HepG2 (cell line): Measurements from ENCODE around the gene ATP6V1C2. TPM values are rescaled to one million over a fixed set of nuclear protein-coding genes. Genes with fewer than 3 reads are reported as not detected.

ENCODE experiments used
- HIVEP1 ChIP-seq: sonication (generic); formaldehyde crosslinking; IDR thresholded peaks from 2 replicates; pipeline ENCODE4 v1.4.0; 2020; ENCODE audit warnings: mild to moderate bottlenecking, missing genetic modification reagents
- HNRNPLL ChIP-seq: fragments of 200-400 bp; formaldehyde crosslinking; IDR thresholded peaks from 2 replicates; pipeline ENCODE4 v1.6.1; 2017; ENCODE audit warnings: mild to moderate bottlenecking, low read depth, low read length; ENCODE audit not compliant: poor library complexity, severe bottlenecking
- KMT2B ChIP-seq: IDR thresholded peaks from 2 replicates; pipeline ENCODE4 v1.6.1; 2016; ENCODE audit warnings: missing genetic modification reagents, missing compliant biosample characterization
- MBD4 ChIP-seq: IDR thresholded peaks from 2 replicates; pipeline ENCODE4 v1.6.1; 2012; ENCODE audit warnings: low read length, inconsistent platforms, borderline replicate concordance
- PCBP2 ChIP-seq: fragments of 200-400 bp; formaldehyde crosslinking; optimal IDR thresholded peaks from 2 replicates; pipeline ENCODE3; 2018; ENCODE audit warnings: low read length, low read depth; ENCODE audit not compliant: poor library complexity, severe bottlenecking
- POLR2A ChIP-seq, 2 experiments: IDR thresholded peaks; 2 replicates each; pipeline ENCODE4 v1.6.1; 2011; ENCODE audit warnings: low read depth in 2 of 2, low read length in 2 of 2, mild to moderate bottlenecking in 1 of 2, moderate library complexity in 1 of 2; ENCODE audit not compliant: insufficient read depth in 1 of 2
- RARG ChIP-seq: sonication (generic); formaldehyde crosslinking; IDR thresholded peaks from 2 replicates; pipeline ENCODE4 v1.4.0; 2020; ENCODE audit warnings: low read depth, mild to moderate bottlenecking, missing genetic modification reagents
- SAFB2 ChIP-seq: sonication (generic); formaldehyde crosslinking; IDR thresholded peaks from 2 replicates; pipeline ENCODE4 v1.5.1; 2020; ENCODE audit warnings: missing genetic modification reagents, low read depth, mild to moderate bottlenecking, borderline replicate concordance
- SP4 ChIP-seq: sonication (generic); formaldehyde crosslinking; IDR thresholded peaks from 2 replicates; pipeline ENCODE4 v1.8.1; 2023; ENCODE audit warnings: mild to moderate bottlenecking, missing genetic modification reagents
- ZC3H4 ChIP-seq: sonication (generic); formaldehyde crosslinking; IDR thresholded peaks from 2 replicates; pipeline ENCODE4 v1.4.0; 2020; ENCODE audit warnings: missing genetic modification reagents, borderline replicate concordance
- ZKSCAN1 ChIP-seq: fragments of 150-350 bp; IDR thresholded peaks from 2 replicates; pipeline ENCODE4 v1.6.1; 2014; ENCODE audit warnings: low read length
- ZNF629 ChIP-seq: sonication (generic); formaldehyde crosslinking; conservative IDR thresholded peaks from 2 replicates; pipeline ENCODE4 v1.5.0; 2020; ENCODE audit warnings: missing genetic modification reagents
- ZNF660 ChIP-seq: sonication (generic); formaldehyde crosslinking; IDR thresholded peaks from 2 replicates; pipeline ENCODE4 v1.5.1; 2020; ENCODE audit warnings: mild to moderate bottlenecking, low read depth, missing genetic modification reagents, borderline replicate concordance
- ZNF766 ChIP-seq: sonication (generic); formaldehyde crosslinking; IDR thresholded peaks from 2 replicates; pipeline ENCODE4 v1.5.0; 2020; ENCODE audit warnings: missing genetic modification reagents, borderline replicate concordance
- ZNF878 ChIP-seq: sonication (generic); formaldehyde crosslinking; IDR thresholded peaks from 2 replicates; pipeline ENCODE4 v1.8.1; 2023; ENCODE audit warnings: mild to moderate bottlenecking, missing genetic modification reagents, moderate library complexity
- polyA plus RNA-seq, 8 experiments: library from polyadenylated mRNA; depleted of rRNA in 3 of 8; stranded (reverse) in 7 of 8; unstranded in 1 of 8; fragments of >200 nt; fragmentation: Illumina TruSeq in 4 of 8; extraction: Trizol in 4 of 8; gene quantifications; 2 replicates each; pipeline versions ENCODE4 v1.2.1 to v1.2.3, GENCODE V29; 2011 to 2016; ENCODE audit warnings: low read depth in 4 of 8, missing spikeins in 1 of 8, mixed read lengths in 1 of 8; ENCODE audit not compliant: insufficient read depth in 1 of 8
- total RNA-seq, 5 experiments: library from RNA; depleted of rRNA; stranded (reverse); fragments of >200 nt; fragmentation: Illumina TruSeq; extraction: Trizol; gene quantifications; 2 replicates each; pipeline ENCODE4 v1.2.3, GENCODE V29; 2016; ENCODE audit warnings: low read depth in 1 of 5
- TF ChIP-seq, protein P1 (sequence below): sonication (generic); formaldehyde crosslinking; IDR thresholded peaks from 2 replicates; pipeline ENCODE4 v1.4.0; 2020; ENCODE audit warnings: missing genetic modification reagents
- TF ChIP-seq, protein P2 (sequence below): sonication (generic); formaldehyde crosslinking; conservative IDR thresholded peaks from 2 replicates; pipeline ENCODE4 v1.8.0; 2022; ENCODE audit warnings: missing genetic modification reagents
- TF ChIP-seq, protein P3 (sequence below): sonication (generic); formaldehyde crosslinking; IDR thresholded peaks from 2 replicates; pipeline ENCODE4 v1.4.0; 2020; ENCODE audit warnings: missing genetic modification reagents
- TF ChIP-seq, protein P4 (sequence below): sonication (generic); formaldehyde crosslinking; IDR thresholded peaks from 2 replicates; pipeline ENCODE4 v1.4.0; 2020; ENCODE audit warnings: missing genetic modification reagents

The ATP6V1C2 gene
- total and polyA plus RNA-seq, 2 of the 13 experiments (the other 11 are each of a cell fraction or from before 2014, with no cell fraction given): 0.04 to 0.29 TPM

DNA sequence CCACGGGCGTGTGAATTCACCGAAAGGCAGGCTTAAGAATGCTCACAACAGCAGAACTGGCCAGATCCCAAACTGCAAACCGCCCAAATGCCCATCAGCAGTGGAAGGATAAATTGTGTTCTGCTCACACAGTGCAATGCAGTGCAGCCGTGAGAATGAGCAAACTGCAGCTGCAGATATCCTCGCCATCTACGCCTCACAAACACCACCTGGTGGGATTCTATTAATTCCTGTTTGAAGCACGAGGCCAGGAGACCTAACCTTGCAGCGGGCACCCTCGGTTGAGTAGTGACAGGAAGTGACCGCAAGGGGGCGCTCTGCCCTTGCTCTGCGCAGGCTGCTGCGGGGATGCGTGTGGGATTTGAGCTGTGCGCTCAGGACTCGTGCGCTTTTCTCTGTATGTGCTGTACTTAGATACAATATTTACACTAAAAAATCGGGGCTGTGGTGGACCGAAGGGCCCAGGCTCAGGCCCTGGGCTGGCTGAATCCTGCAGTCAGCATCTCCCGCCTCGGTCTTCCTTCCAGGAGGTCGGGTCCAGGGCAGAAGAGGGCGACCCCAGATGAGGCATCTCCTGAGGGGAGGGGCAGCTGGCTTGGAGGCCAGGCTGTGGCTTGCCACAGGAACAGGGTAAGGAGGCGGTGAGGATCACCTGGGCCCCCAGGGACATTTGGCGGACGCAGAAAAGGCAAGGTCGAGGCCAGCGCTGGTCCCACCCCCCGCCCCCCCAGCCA lies 110.9 kb downstream of the ATP6V1C2 start (continued):
- TF ChIP-seq ZNF660 (CRISPR knock-in tag): no peak
- no peak for TF ChIP-seq MBD4
- no peak for TF ChIP-seq POLR2A (IDR thresholded peaks at IDR 0.05; ENCODE audit: insufficient read depth in 1 of 2, low read depth in 2 of 2, low read length in 2 of 2)
- TF ChIP-seq RARG (CRISPR knock-in tag): no peak
- TF ChIP-seq KMT2B: no peak
- TF ChIP-seq, protein P1, sequence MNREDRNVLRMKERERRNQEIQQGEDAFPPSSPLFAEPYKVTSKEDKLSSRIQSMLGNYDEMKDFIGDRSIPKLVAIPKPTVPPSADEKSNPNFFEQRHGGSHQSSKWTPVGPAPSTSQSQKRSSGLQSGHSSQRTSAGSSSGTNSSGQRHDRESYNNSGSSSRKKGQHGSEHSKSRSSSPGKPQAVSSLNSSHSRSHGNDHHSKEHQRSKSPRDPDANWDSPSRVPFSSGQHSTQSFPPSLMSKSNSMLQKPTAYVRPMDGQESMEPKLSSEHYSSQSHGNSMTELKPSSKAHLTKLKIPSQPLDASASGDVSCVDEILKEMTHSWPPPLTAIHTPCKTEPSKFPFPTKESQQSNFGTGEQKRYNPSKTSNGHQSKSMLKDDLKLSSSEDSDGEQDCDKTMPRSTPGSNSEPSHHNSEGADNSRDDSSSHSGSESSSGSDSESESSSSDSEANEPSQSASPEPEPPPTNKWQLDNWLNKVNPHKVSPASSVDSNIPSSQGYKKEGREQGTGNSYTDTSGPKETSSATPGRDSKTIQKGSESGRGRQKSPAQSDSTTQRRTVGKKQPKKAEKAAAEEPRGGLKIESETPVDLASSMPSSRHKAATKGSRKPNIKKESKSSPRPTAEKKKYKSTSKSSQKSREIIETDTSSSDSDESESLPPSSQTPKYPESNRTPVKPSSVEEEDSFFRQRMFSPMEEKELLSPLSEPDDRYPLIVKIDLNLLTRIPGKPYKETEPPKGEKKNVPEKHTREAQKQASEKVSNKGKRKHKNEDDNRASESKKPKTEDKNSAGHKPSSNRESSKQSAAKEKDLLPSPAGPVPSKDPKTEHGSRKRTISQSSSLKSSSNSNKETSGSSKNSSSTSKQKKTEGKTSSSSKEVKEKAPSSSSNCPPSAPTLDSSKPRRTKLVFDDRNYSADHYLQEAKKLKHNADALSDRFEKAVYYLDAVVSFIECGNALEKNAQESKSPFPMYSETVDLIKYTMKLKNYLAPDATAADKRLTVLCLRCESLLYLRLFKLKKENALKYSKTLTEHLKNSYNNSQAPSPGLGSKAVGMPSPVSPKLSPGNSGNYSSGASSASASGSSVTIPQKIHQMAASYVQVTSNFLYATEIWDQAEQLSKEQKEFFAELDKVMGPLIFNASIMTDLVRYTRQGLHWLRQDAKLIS (CRISPR knock-in tag): no peak
- TF ChIP-seq HIVEP1 (CRISPR knock-in tag): no peak
- TF ChIP-seq, protein P2, sequence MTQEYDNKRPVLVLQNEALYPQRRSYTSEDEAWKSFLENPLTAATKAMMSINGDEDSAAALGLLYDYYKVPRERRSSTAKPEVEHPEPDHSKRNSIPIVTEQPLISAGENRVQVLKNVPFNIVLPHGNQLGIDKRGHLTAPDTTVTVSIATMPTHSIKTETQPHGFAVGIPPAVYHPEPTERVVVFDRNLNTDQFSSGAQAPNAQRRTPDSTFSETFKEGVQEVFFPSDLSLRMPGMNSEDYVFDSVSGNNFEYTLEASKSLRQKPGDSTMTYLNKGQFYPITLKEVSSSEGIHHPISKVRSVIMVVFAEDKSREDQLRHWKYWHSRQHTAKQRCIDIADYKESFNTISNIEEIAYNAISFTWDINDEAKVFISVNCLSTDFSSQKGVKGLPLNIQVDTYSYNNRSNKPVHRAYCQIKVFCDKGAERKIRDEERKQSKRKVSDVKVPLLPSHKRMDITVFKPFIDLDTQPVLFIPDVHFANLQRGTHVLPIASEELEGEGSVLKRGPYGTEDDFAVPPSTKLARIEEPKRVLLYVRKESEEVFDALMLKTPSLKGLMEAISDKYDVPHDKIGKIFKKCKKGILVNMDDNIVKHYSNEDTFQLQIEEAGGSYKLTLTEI (CRISPR knock-in tag): no peak
- TF ChIP-seq ZKSCAN1: peak; percentile 50; the same call in 1 of the 2 replicates
- TF ChIP-seq ZC3H4 (CRISPR knock-in tag): no peak
- TF ChIP-seq ZNF629 (CRISPR knock-in tag): no peak
- no peak for TF ChIP-seq PCBP2
- TF ChIP-seq SP4 (CRISPR knock-in tag): 0 out of 2 replicates have a peak, but pooled peaks have one; percentile 27
- no peak for TF ChIP-seq ZNF878
- TF ChIP-seq ZNF766 (CRISPR knock-in tag): no peak
- TF ChIP-seq, protein P3, sequence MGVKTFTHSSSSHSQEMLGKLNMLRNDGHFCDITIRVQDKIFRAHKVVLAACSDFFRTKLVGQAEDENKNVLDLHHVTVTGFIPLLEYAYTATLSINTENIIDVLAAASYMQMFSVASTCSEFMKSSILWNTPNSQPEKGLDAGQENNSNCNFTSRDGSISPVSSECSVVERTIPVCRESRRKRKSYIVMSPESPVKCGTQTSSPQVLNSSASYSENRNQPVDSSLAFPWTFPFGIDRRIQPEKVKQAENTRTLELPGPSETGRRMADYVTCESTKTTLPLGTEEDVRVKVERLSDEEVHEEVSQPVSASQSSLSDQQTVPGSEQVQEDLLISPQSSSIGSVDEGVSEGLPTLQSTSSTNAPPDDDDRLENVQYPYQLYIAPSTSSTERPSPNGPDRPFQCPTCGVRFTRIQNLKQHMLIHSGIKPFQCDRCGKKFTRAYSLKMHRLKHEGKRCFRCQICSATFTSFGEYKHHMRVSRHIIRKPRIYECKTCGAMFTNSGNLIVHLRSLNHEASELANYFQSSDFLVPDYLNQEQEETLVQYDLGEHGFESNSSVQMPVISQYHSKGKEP (CRISPR knock-in tag): no peak
- TF ChIP-seq SAFB2 (CRISPR knock-in tag): no peak
- TF ChIP-seq, protein P4, sequence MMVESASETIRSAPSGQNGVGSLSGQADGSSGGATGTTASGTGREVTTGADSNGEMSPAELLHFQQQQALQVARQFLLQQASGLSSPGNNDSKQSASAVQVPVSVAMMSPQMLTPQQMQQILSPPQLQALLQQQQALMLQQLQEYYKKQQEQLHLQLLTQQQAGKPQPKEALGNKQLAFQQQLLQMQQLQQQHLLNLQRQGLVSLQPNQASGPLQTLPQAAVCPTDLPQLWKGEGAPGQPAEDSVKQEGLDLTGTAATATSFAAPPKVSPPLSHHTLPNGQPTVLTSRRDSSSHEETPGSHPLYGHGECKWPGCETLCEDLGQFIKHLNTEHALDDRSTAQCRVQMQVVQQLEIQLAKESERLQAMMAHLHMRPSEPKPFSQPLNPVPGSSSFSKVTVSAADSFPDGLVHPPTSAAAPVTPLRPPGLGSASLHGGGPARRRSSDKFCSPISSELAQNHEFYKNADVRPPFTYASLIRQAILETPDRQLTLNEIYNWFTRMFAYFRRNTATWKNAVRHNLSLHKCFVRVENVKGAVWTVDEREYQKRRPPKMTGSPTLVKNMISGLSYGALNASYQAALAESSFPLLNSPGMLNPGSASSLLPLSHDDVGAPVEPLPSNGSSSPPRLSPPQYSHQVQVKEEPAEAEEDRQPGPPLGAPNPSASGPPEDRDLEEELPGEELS (CRISPR knock-in tag): 0 out of 2 replicates have a peak, but pooled peaks have one; percentile 19
- TF ChIP-seq HNRNPLL: peak; percentile 37
